Stimulated activated CD4-positive, alpha-beta T cell treated with anti-CD3 and anti-CD28 coated beads, Interleukin-1b, Interleukin-23, amount 100 ng/mL, for 24 hours (primary cell): ENCODE data around the gene PPM1H.

Experiments
- DNase-seq, 4 experiments: peaks; one replicate each; pipeline ENCODE4 v3.0.0-alpha.2; 2020; ENCODE audit warnings: low read depth in 4 of 4, low spot score in 1 of 4

Gene PPM1H

GRCh38 chr12:62621101-62621638, 313.8 kb downstream of the PPM1H start:
- DNase-seq = no peak

GRCh38 chr12:62618930-62619329, 316.0 kb downstream of the PPM1H start:
- no peak for DNase-seq

- DNase-seq = no peak
These were observed 316.6 kb downstream of the PPM1H start for GRCh38 chr12:62618319-62618718.

- DNase-seq = no peak
These were observed 321.9 kb downstream of the PPM1H start for GRCh38 chr12:62613081-62613480.

GRCh38 chr12:62606654-62607053, 328.3 kb downstream of the PPM1H start:
- no peak for DNase-seq

- no peak for DNase-seq
These were observed 329.0 kb downstream of the PPM1H start for GRCh38 chr12:62605981-62606380.

GRCh38 chr12:62604871-62605270, 330.1 kb downstream of the PPM1H start:
- no peak for DNase-seq

- no peak for DNase-seq
These were observed 330.6 kb downstream of the PPM1H start for GRCh38 chr12:62604373-62604772.

- no peak for DNase-seq
These were observed 331.2 kb downstream of the PPM1H start for GRCh38 chr12:62603811-62604098.

GRCh38 chr12:62603061-62603810, 331.7 kb downstream of the PPM1H start:
- DNase-seq = peak; percentile 49 to 66 (median 54)

GRCh38 chr12:62602255-62603060, 332.5 kb downstream of the PPM1H start:
- DNase-seq = peak; percentile 67 to 85 (median 78)

GRCh38 chr12:62601765-62602164, 333.2 kb downstream of the PPM1H start:
- no peak for DNase-seq

- DNase-seq = no peak
These were observed 335.0 kb downstream of the PPM1H start for GRCh38 chr12:62599854-62600437.

GRCh38 chr12:62598846-62599245, 336.1 kb downstream of the PPM1H start:
- no peak for DNase-seq

GRCh38 chr12:62597253-62597652, 337.7 kb downstream of the PPM1H start:
- DNase-seq = no peak
